ENCODE measurements around the gene FNTB. TPM values are rescaled to one million over a fixed set of nuclear protein-coding genes. Genes with fewer than 3 reads are reported as not detected.

FNTB gene
- polyA plus RNA-seq, 1 experiment, result 17.3 TPM

DNA sequence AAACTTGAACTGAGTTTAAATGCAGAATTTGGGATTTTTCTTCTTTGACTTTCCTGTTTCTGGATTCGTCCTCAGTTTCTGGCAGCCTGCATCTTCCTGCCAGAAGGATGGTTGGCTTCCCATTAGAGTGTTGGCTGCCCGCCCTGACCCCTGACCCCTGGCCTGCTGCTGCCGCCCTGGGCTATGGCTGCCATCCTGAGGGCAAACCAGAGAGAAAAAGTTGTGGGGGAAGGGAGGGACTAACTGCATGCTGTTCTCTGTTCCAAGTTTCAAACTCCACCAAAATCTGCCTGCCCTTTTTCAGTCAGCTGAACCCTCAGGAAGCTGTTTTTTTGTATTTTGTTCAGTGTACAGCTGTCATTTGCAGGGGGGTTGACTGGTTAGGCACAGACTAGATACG lies 48.4 kb downstream of the FNTB start:
- no peaks in the 10 kb centered on the region for H3K27me3 ChIP-seq (ENCODE audit: control insufficient read depth, insufficient read depth, low read length)
- H3K4me3 ChIP-seq (ENCODE audit: low read depth, low read length), result no peak overlapping the region
- no peak for DNase-seq (ENCODE audit: low read depth, low spot score)
- TF ChIP-seq, protein P1, sequence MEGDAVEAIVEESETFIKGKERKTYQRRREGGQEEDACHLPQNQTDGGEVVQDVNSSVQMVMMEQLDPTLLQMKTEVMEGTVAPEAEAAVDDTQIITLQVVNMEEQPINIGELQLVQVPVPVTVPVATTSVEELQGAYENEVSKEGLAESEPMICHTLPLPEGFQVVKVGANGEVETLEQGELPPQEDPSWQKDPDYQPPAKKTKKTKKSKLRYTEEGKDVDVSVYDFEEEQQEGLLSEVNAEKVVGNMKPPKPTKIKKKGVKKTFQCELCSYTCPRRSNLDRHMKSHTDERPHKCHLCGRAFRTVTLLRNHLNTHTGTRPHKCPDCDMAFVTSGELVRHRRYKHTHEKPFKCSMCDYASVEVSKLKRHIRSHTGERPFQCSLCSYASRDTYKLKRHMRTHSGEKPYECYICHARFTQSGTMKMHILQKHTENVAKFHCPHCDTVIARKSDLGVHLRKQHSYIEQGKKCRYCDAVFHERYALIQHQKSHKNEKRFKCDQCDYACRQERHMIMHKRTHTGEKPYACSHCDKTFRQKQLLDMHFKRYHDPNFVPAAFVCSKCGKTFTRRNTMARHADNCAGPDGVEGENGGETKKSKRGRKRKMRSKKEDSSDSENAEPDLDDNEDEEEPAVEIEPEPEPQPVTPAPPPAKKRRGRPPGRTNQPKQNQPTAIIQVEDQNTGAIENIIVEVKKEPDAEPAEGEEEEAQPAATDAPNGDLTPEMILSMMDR (IDR thresholded peaks at IDR 0.05; ENCODE audit: low read depth, low read length), result no peak
- H3K27ac ChIP-seq (ENCODE audit: low read depth, low read length), result no peak overlapping the region
- ChIA-PET POLR2A (interaction anchor here (1.1 kb wide), 1 partner anchor 11 kb away, joined by 4 read pairs; no protein-coding TSS in a partner anchor), CTCF (interaction anchor here (1.0 to 2.1 kb wide), 2 partner anchors 15 to 36 kb away, joined by 3 to 7 read pairs; no protein-coding TSS in a partner anchor)
- H3K9me3 ChIP-seq (ENCODE audit: control insufficient read depth, insufficient read depth, low read length), result no peaks in the 10 kb centered on the region

DNA sequence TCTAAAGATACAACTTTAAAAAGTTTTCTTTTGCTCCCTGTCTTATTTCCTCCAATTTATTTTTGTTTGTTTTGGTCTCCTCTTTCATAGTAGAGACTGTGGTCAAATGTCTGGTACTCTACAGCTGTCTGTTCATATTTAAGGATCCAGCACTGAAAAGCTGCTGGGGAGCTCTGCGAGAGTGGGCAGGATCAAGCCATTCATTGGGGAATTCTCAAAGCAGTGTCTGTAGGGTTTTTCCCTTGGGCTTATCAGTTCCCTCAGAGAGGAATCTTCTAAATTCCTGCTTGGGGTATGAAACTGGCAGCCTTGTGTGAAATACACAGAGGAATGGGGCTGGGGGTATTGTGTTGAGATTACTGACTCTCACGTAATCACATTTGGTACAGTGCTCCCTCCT lies 52.3 kb downstream of the FNTB start:
- DNase-seq (ENCODE audit: low read depth, low spot score), result no peak
- Histone ChIP-seq H3K27me3 (ENCODE audit: control insufficient read depth, insufficient read depth, low read length) (no peaks in the 10 kb centered on the region), H3K27ac (ENCODE audit: low read depth, low read length) (no peak overlapping the region), H3K4me3 (ENCODE audit: low read depth, low read length) (no peak overlapping the region), H3K9me3 (ENCODE audit: control insufficient read depth, insufficient read depth, low read length) (no peaks in the 10 kb centered on the region)
- POLR2A ChIA-PET, result no interaction called here
- CTCF ChIA-PET, result interaction anchor here (2.5 kb wide), 1 partner anchor 19 kb away, joined by 8 read pairs; no protein-coding TSS in a partner anchor
- TF ChIP-seq, protein P1 (IDR thresholded peaks at IDR 0.05; ENCODE audit: low read depth, low read length), result no peak

DNA sequence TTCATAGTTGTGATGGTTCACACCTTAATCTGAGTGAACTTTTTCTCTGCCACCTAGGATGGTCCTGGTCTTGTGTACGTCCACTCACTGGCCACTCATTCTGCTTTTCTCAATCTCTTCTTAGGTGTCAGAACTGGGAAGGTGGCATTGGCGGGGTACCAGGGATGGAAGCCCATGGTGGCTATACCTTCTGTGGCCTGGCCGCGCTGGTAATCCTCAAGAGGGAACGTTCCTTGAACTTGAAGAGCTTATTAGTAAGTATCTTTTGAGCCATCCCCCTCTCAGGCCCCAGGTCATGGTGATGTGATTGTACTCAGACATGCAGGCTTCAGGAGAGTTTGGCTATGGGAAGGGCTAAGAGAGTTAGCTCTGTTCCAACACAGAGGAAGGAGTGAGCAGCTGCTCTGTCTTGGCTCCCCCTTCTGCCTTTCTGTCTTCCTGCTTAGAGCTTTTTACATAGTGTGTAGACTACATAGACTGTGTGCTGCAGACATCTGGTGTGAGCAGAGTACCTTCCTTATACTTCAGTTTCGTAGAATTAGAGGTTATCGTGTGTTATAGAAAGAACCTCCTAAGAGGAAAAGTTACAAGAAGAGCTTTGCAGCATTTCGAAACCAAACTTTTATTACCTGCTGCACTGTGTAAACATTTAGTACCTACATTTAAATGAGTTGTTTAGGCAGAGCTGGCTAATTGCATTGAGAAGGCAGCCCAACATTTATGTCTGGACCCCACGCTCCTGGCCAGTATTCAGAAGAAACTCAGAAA lies 54.2 kb downstream of the FNTB start:
- POLR2A ChIA-PET, result no interaction called here
- H3K4me3 ChIP-seq (ENCODE audit: low read depth, low read length), result no peak overlapping the region
- TF ChIP-seq, protein P1 (IDR thresholded peaks at IDR 0.05; ENCODE audit: low read depth, low read length), result no peak
- H3K27me3 ChIP-seq (ENCODE audit: control insufficient read depth, insufficient read depth, low read length), result no peaks in the 10 kb centered on the region
- CTCF ChIA-PET, result interaction anchor here (0.9 kb wide), 1 partner anchor 21 kb away, joined by 3 read pairs; no protein-coding TSS in a partner anchor
- no peak overlapping the region for H3K27ac ChIP-seq (ENCODE audit: low read depth, low read length)
- no peak for DNase-seq (ENCODE audit: low read depth, low spot score)
- no peaks in the 10 kb centered on the region for H3K9me3 ChIP-seq (ENCODE audit: control insufficient read depth, insufficient read depth, low read length)

DNA sequence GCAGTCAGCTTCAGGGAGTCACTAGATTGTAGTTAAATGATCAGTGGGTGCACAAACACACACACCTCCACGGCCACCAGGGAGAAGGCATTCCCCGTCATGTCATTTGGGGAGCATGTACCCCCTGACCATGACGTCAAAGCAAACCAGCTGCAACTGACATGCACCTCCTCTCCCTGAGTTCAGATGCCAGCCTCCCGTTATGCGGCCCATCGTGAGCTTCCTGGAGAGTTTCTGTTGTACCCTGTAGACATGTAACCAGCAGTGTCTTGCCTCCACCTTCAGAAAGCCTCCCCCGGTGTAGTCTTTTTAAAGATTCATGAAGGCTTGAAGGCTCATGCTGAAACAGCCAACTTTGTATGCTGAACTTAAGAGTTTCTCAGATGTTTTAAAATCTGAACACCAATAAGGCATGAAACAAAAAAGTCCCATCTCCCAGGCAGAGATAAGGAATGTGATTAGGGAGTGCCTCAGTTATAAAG lies 54.8 kb downstream of the FNTB start:
- Histone ChIP-seq H3K27me3 (ENCODE audit: control insufficient read depth, insufficient read depth, low read length) (no peaks in the 10 kb centered on the region), H3K9me3 (ENCODE audit: control insufficient read depth, insufficient read depth, low read length) (no peaks in the 10 kb centered on the region), H3K4me3 (ENCODE audit: low read depth, low read length) (no peak overlapping the region), H3K27ac (ENCODE audit: low read depth, low read length) (no peak overlapping the region)
- no peak for DNase-seq (ENCODE audit: low read depth, low spot score)
- TF ChIP-seq, protein P1 (IDR thresholded peaks at IDR 0.05; ENCODE audit: low read depth, low read length), result no peak
- ChIA-PET POLR2A (no interaction called here), CTCF (interaction anchor here (0.9 kb wide), 1 partner anchor 22 kb away, joined by 3 read pairs; no protein-coding TSS in a partner anchor)

DNA sequence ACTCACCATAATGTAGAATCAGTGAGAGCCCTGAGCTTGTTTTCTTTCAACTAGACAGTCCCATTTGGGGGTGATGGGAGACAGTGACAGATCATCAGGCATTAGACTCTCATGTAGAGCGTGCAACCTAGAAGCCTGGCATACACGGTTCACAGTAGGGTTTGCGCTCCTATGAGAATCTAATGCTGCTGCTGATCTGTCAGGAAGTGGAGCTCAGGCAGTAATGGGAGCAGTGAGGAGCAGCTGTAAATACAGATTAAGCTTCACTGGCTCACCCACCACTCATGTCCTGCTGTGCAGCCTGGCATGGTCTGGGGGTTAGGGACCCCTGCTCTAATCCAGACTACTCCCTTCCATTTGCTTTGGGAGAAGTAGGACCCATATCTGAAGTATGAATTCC lies 55.6 kb downstream of the FNTB start:
- TF ChIP-seq, protein P1 (IDR thresholded peaks at IDR 0.05; ENCODE audit: low read depth, low read length), result no peak
- CTCF ChIA-PET, result no interaction called here
- Histone ChIP-seq H3K27ac (ENCODE audit: low read depth, low read length) (no peak overlapping the region), H3K27me3 (ENCODE audit: control insufficient read depth, insufficient read depth, low read length) (no peaks in the 10 kb centered on the region), H3K9me3 (ENCODE audit: control insufficient read depth, insufficient read depth, low read length) (no peaks in the 10 kb centered on the region), H3K4me3 (ENCODE audit: low read depth, low read length) (no peak overlapping the region)
- POLR2A ChIA-PET, result no interaction called here
- no peak for DNase-seq (ENCODE audit: low read depth, low spot score)
